GM12892 (cell line): Measurements from ENCODE around the gene MEGF9.

Source experiments
- POLR2A ChIP-seq: IDR thresholded peaks from 2 replicates; pipeline ENCODE4 v1.6.1; 2011; ENCODE audit warnings: low read depth, low read length, control low read depth
- POLR2AphosphoS5 ChIP-seq: IDR thresholded peaks from 2 replicates; pipeline ENCODE4 v1.6.1; 2011; ENCODE audit warnings: low read depth, low read length, control low read depth

DNA sequence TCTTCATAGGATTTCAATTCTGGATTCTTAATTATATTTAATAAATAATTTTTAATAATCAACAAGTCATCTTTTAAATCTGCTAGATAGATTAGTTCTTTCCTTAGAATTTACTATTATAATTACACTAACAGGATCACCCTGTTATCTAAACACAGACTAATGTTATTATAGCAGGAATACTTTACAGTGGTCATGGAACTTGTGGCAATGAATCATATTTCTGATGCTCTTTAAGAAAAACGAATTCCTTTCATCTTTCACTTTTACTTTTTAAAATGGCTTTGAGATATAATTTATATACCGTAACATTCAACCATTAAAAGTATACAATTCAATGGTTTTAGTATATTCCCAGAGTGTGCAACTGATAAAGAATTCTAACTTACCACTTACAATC is 104.6 kb downstream of the MEGF9 start:
- TF ChIP-seq POLR2A (no peak), POLR2AphosphoS5 (no peak)
